HG03175 (cell line): ENCODE results near the gene EPB41L3.
"Not testable (repeated sequence)": the region's sequence is repeated elsewhere in the genome, so short reads cannot be mapped to it uniquely, and the experiment has no call there.

Experiments
- ATAC-seq: cut with Tn5 transposase; IDR thresholded peaks from one replicate; pipeline ENCODE4 v1.9.1; 2021; ENCODE audit warnings: mild to moderate bottlenecking, moderate library complexity; ENCODE audit not compliant: unreplicated experiment

Gene EPB41L3

GRCh38 chr18:5532066-5532465 is 11.7 kb downstream of the EPB41L3 start:
- no peak for ATAC-seq

- ATAC-seq: no peak
These were observed 13.1 kb downstream of the EPB41L3 start for GRCh38 chr18:5530629-5531178.

DNA sequence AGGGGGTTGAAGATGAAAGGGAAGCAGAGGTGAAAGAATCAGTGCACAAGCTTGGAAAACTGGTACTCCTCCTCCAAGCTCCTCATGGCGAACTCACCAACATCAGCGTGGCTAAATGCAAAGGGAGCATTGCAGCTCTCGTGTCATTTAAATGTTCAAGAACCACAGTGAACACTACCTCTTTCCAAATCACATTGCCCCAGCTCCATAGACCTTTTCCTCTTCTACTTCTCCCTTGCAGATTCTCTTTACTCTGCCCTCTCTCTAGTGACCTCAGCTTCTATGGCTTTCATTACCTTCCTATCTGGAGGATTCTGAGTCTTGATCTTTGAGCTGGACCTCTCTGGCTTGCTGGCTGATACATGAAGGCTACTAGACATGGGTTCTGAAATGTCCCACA is 14.3 kb downstream of the EPB41L3 start:
- no peak for ATAC-seq

DNA sequence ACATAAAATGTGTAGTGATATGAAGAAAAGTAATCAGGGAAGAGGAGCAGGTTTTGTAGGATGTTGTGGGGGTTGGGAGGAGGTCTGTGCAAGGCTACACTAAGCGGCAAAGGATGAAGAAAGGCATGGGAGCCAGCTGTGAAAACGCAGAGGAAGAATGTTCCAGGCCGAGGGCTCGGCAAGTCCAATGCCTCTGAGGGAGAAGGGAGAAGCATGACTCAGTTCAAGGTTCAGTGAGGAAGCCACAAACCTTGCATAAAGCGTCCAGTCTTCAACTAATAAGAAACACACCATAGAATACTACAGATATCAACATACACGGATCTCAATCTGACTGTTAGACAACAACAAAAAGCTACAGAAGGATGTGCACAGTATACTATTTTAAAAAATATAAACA is 16.2 kb downstream of the EPB41L3 start:
- ATAC-seq: no peak

GRCh38 chr18:5524660-5525059 is 19.1 kb downstream of the EPB41L3 start:
- ATAC-seq: no peak

- ATAC-seq: no peak
These were observed 22.8 kb downstream of the EPB41L3 start for GRCh38 chr18:5521000-5521399.

DNA sequence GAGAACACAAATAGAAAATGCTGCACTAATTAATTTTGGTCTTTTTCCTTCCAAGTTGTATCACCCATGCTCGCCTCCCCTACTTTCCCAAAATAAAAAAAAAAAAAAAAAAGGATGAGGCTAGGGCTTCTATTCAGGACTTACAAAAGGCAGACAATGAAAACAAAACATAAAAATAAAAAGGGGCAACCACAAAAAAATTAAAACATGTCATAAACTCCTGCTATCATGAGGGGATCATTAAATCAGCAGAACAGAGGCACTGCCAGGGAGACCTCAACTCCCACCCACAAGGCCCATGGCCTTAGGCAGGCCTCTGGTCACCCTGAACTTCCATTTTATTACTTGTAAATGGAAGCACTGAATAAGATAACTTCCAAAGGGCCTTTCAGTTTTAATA is 23.3 kb downstream of the EPB41L3 start:
- no peak for ATAC-seq

- ATAC-seq: no peak
These were observed 24.1 kb downstream of the EPB41L3 start for GRCh38 chr18:5519448-5520298.

GRCh38 chr18:5518899-5519371 is 24.9 kb downstream of the EPB41L3 start:
- ATAC-seq: no peak

DNA sequence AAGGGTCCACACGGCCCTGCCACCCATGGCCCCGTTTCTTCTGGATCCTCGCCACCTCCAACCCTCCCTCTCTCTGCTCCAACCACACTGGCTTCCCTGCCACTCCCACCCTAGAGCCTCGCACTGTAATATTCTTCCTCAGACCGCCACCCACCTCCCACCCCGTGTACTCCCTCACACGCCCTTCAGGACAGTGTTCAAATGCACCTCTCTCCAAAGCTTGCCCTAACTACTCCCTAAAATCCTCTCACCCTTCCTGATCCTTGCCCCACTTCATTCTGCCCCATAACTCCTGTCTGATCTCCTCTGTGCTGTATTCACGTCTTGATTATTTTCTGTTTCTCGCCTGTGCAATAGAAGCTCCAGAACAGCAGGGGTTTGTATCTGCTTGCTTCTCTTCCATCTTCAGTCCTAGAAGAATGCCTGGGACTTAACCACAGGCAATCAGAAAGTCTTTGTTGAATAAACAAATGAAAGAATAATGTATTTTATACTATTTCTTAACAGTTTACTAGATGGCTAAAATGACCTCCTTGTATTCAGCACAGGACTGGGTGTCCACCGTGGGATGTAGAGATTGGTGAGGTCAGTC is 25.5 kb downstream of the EPB41L3 start:
- no peak for ATAC-seq

- ATAC-seq: no peak
These were observed 27.0 kb downstream of the EPB41L3 start for GRCh38 chr18:5516841-5517240.

- no peak for ATAC-seq
These were observed 28.6 kb downstream of the EPB41L3 start for GRCh38 chr18:5515011-5515784.

DNA sequence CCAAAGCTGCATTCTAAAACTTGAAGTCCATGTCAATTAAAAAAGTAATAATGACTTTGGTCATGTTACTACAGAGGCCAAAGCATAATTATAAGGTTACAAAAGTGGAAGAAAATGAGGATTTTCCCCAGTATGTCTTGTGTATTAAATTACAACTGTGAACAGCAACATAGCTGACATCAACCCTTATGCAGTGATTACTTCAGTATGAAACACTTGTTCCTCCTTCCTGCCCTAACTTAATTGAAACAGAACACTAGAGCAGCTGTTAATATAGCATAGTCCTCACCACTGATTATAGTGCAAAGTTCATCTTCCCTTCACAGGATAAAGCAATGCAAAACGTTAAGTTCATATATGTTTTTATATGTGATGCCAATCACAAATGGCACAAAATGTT is 29.9 kb downstream of the EPB41L3 start:
- no peak for ATAC-seq

GRCh38 chr18:5512176-5512575 is 31.6 kb downstream of the EPB41L3 start:
- ATAC-seq: no peak

DNA sequence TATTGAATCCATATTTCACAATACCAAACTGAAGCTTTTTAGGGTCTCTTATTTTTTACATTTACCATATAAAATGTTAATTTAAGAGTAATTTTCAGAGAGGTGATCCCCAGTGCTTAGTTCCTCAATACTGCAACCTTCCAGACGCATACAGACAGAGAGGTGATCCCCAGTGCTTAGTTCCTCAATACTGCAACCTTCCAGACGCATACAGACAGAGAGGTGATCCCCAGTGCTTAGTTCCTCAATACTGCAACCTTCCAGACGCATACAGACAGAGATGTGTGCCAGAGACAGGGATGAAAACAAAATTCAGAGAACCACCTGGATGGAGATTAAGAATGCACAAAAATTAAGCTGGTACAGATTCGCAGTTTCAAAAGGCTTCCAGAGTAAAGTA is 32.3 kb downstream of the EPB41L3 start:
- not testable (repeated sequence) for ATAC-seq

DNA sequence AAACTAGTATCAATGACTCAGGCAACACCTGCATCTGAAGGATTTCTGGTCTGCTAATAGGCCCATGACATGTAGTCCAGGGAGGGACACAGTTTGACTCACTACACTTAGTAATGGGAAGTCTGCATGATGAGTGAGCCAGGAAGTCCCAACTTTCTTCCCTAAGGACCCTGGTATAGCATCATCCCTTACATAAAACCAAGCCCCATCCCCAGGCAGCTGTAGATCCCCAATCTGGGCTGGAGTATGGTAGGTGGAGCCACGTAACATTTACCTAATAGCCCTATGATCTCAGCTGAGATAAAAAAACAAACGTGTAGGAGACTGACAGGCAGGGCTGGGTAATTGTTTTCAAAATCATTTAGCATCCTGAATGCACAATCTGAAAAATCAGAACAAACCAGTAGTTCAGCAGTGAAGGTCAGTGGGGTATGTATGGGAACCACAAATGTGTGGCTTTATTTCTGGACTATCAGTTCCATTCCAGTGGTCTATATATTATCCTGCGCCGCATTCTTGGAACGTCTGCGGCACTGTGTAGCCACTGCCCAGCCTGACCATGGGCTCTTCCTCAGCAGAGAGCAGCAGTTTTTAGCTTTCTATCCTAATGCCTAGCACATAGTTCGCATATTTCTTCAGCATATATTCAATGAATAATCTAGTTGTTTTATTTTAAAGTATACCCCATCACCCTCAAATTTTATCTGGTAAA is 33.5 kb downstream of the EPB41L3 start:
- no peak for ATAC-seq

GRCh38 chr18:5508821-5509220 is 35.0 kb downstream of the EPB41L3 start:
- no peak for ATAC-seq

DNA sequence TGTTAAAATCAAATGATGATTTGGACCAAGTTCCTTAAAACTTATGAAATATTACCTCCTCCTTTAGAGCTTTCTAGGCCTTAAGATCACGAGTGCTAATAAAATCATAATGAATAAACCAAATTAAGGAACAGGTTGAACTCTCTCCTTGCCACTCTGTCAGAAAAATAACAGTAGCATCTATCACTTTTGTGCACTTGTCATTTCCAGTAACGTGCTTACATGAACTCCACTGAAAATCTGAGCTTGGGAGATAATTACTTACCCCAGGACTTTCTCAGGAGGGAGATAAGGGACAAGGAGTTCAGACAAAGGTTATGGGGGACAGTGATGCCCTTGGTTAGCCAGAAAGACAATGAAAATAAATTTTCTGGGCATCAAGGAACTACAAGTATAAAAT is 36.0 kb downstream of the EPB41L3 start:
- no peak for ATAC-seq

- no peak for ATAC-seq
These were observed 37.6 kb downstream of the EPB41L3 start for GRCh38 chr18:5506174-5506573.

GRCh38 chr18:5503740-5504139 is 40.1 kb downstream of the EPB41L3 start:
- ATAC-seq: no peak
